ENCODE results near the gene RPS15.
A peak's percentile ranks its signal among the peaks of the same experiment; 100 is the strongest.

RPS15 gene

GRCh38 chr19:1438035-1438932 lies at the start of gene RPS15:
Gene RPS15 (plus strand): TSS chr19:1438396. CDS start chr19:1438426, 30 bp downstream.
- peak; percentile 97 for DNase-seq

- no peak for DNase-seq
Observed at GRCh38 chr19:1388637-1389026, 49.6 kb upstream of the RPS15 start.

GRCh38 chr19:1389033-1389940 lies 48.9 kb upstream of the RPS15 start:
- DNase-seq, result no peak

GRCh38 chr19:1390890-1391423 lies 47.2 kb upstream of the RPS15 start:
- no peak for DNase-seq

GRCh38 chr19:1392407-1392806 lies 45.8 kb upstream of the RPS15 start:
- no peak for DNase-seq

GRCh38 chr19:1392939-1393530 lies 45.2 kb upstream of the RPS15 start:
- no peak for DNase-seq

- no peak for DNase-seq
Observed at GRCh38 chr19:1393841-1394240, 44.4 kb upstream of the RPS15 start.

DNA sequence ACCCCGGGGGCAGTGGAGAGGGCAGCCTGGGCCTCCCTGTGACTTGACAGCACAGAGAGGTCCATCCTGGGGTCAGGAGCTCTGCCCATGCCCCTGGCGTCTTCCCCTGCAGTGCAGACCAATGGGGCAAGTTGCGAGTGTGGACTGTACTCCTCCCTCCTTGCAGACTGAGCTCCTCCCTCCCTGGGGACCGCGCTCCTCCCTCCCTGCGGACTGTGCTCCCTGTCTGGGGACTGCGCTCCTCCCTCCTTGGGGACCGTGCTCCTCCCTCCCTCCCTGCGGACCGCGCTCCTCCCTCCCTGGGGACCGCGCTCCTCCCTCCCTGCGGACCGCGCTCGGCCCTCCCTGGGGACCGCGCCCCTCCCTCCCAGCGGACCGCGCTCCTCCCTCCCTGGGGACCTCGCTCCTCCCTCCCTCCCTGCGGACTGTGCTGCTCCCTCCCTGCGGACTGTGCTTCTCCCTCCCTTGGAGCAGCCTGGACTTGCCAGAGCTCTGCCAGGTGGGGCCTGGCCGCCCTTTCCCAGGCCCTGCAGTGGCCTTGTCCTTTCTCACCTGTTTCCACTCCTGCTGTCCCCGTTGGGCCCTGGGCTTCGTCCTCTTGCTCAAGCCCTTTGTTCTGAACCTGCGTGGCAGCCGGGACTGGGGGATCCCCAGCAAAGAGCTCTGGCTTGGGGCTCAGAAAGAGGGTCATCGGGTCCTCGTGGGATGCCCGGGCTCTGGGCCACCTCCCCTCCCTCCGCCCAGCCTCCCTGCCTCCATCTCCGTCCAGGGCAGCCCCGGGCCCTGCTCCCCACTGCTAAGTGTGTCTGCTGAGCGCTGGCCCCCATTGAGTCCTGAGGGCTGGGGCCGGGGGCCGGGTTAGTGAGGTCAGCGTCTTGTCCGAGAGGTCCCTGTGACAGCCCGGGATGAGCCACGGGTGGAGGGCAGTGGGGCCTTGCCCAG lies 43.7 kb upstream of the RPS15 start:
- no peak for DNase-seq

DNA sequence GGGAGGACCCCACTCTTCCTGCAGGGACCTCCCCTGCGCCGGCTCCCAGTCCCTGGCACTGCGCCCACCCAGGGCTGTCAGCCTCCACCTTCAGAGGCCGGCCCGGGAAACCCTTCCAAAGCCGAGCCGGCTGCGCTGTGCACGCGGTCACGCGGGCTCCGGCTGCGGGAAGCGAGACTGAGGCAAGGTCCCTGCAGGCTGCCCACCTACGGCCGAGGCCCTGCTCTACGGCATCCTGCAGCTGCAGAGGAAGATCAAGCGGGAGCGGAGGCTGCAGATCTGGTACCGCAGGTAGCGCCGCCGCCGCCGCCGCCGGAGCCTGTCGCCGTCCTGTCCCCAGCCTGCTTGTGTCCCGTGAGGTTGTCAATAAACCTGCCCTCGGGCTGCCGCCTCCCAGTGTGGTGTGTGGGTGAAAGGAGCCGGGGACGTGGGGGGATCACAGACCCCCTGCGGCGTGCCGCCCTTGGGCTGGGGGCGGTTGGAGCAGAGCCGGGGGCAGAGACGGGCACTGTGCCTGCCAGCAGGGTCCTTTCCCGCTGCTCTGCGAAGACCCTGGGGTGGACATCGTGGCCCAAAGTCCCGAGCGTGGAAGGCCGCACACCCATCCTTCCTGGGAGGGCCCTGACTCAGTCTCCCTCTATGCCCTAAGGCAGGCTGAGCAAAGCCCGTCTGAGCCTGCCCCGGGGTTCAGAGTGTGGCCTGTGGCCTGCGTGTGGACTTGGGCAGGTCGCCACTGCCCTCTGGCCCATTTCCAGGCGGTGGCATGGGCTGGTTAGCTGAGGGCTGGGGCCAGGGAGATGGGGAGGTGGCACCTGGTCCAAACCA lies 42.8 kb upstream of the RPS15 start:
- DNase-seq, result no peak

GRCh38 chr19:1396019-1396767 lies 42.0 kb upstream of the RPS15 start:
- no peak for DNase-seq

- DNase-seq, result no peak
Observed at GRCh38 chr19:1396768-1397679, 41.2 kb upstream of the RPS15 start.

GRCh38 chr19:1397838-1398237 lies 40.4 kb upstream of the RPS15 start:
- DNase-seq, result no peak

DNA sequence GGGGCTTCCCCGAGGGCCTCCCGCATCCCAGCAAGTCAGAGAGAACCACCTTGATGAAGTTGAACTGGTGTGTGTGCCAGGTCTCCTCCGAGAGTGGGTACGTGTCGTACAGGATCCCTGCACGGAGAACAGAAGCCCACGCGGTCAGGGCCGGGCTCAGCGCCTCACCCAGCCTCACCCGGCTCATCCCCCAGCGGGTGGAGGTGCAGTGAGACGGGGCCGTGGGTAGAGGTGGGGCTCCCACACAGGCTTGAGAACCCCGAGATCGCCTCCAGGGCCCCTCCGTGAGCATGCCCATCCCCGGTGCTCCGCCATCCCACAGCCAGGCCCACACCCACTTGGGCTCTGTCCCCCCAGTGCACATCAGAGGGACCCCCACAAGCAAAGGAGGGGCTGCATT lies 39.1 kb upstream of the RPS15 start:
- no peak for DNase-seq

- no peak for DNase-seq
Observed at GRCh38 chr19:1399745-1400144, 38.5 kb upstream of the RPS15 start.

DNA sequence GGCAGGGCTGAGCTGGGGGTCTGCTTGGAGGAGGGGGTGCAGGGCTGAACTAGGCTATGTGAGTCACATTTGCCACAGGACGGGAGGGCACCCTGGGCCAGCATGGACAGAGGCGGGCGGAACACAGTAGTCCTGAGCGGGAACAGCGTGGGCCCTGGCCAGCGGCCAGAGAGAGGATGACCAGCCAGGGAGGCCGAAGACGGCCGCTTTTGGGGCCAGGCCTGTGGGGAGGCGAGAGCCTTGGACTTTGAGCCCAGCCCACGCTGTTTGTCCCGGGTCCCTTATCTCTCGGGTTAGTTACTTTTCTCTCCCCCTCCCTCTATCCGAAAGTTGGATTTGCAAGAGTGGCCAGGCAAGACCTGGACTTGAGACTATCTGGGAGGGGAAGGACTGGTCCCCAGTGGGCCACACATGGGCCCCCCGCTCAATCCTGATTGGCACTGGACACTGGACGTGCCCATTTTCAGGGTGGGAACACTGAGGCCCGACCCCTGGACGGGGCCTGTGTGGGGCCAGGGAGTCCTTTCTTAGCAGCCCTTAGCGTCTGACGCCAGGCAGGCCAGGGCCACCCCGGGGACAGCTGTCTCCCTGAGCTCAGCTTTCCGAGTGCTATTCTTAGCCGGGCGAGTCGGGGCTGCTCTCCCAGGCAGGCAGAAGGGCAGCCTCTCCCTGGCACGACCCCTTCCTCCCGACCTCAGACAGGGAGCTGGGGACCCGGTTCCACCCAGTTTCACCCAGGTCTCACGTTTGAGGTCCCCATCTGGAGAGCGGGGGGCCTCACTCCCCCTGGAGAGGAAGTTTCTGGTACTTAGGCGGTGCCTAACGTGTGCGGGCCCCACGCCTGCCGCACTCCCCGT lies 37.7 kb upstream of the RPS15 start:
- peak; percentile 21 for DNase-seq

GRCh38 chr19:1401138-1401888 lies 36.9 kb upstream of the RPS15 start, which contains the start of gene GAMT:
Gene GAMT (minus strand): TSS chr19:1401542. CDS start chr19:1401476, 66 bp downstream.
- DNase-seq, result peak; percentile 80

DNA sequence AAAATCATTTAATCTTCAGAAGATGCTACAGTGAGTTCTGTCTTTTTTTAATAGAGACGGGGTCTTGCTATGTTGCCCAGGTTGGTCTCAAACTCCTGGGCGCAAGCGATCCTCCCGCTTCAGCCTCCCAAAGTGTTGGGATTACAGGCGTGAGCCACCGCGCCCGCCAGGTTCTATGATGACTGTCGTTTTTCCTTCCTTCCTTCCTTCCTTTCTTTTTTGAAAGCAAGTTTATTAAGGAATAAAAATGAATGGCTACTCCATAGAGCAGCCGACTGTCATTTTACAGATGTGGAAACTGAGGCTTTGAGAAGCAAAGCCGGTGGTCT lies 36.3 kb upstream of the RPS15 start:
- no peak for DNase-seq

Data from CD4-positive, alpha-beta T cell treated with Interleukin-17A for 4 hours (primary cell).